CD4-positive, alpha-beta T cell (primary cell): Measurements from ENCODE around the gene CERCAM. TPM values are rescaled to one million over a fixed set of nuclear protein-coding genes. Genes with fewer than 3 reads are reported as not detected.

ENCODE experiments used
- ATAC-seq: fragments of 200-7000 bp; cut with Tn5 transposase; one replicate; pipeline ENCODE4 v1.10.0; 2022; ENCODE audit warnings: mild to moderate bottlenecking; ENCODE audit not compliant: poor library complexity
- CTCF ChIA-PET: fragments of 350-600 bp; sonication (Branson Sonifier 250); formaldehyde crosslinking; loops from one replicate; lab custom pipeline; 2021; ENCODE audit warnings: antibody characterized with exemption, inconsistent platforms; lab: Charles Lee
- POLR2A ChIA-PET: fragments of 350-600 bp; sonication (Branson Sonifier 250); formaldehyde crosslinking; loops from one replicate; lab custom pipeline; 2021; ENCODE audit warnings: antibody characterized with exemption, inconsistent platforms; lab: Charles Lee
- DNase-seq, 14 experiments: peaks; one replicate each; pipeline ENCODE4 v3.0.0-alpha.2; 2013 to 2020; ENCODE audit warnings: mixed read lengths in 2 of 14
- H3K27ac ChIP-seq, 2 donors: one replicate each; pipeline versions ENCODE4 v1.5.1 to v1.7.0; 2013; ENCODE audit warnings: low read length in 2 of 2, low read depth in 1 of 2, mild to moderate bottlenecking in 1 of 2
- H3K27me3 ChIP-seq, 2 experiments: 1 replicate in 1 of 2; 2 replicates in 1 of 2; pipeline versions ENCODE4 v1.6.1 to v1.7.0; 2013; ENCODE audit warnings: low read length in 2 of 2, control low read depth in 1 of 2, mild to moderate bottlenecking in 1 of 2, moderate library complexity in 1 of 2; ENCODE audit not compliant: insufficient read depth in 2 of 2, control insufficient read depth in 1 of 2
- H3K36me3 ChIP-seq: one replicate; pipeline ENCODE4 v1.6.1; 2013; ENCODE audit warnings: low read length, control low read depth; ENCODE audit not compliant: insufficient read depth
- H3K4me1 ChIP-seq: one replicate; pipeline ENCODE4 v1.6.1; 2013; ENCODE audit warnings: low read length, control low read depth; ENCODE audit not compliant: insufficient read depth
- H3K4me3 ChIP-seq: one replicate; pipeline ENCODE4 v1.5.1; 2013; ENCODE audit warnings: mild to moderate bottlenecking, low read length, moderate library complexity
- H3K9me3 ChIP-seq, 2 experiments: 1 replicate in 1 of 2; 2 replicates in 1 of 2; pipeline versions ENCODE4 v1.6.1 to v1.7.0; 2013; ENCODE audit warnings: low read length in 2 of 2, mild to moderate bottlenecking in 2 of 2, control low read depth in 1 of 2, moderate library complexity in 1 of 2; ENCODE audit not compliant: control insufficient read depth in 1 of 2, insufficient read depth in 1 of 2
- H3K27ac Mint-ChIP-seq: one replicate; pipeline ENCODE4 v1.8.0; 2020; ENCODE audit warnings: mixed read lengths
- H3K27me3 Mint-ChIP-seq: one replicate; pipeline ENCODE4 v1.8.0; 2021; ENCODE audit warnings: mixed read lengths
- H3K36me3 Mint-ChIP-seq: one replicate; pipeline ENCODE4 v1.8.0; 2021; ENCODE audit warnings: low read depth, mixed read lengths
- H3K4me1 Mint-ChIP-seq: one replicate; pipeline ENCODE4 v1.8.0; 2021; ENCODE audit warnings: low read depth, mixed read lengths
- H3K4me3 Mint-ChIP-seq: one replicate; pipeline ENCODE4 v1.8.0; 2020; ENCODE audit warnings: mild to moderate bottlenecking, mixed read lengths
- H3K9me3 Mint-ChIP-seq: one replicate; pipeline ENCODE4 v1.8.0; 2020; ENCODE audit warnings: mixed read lengths
- CTCF ChIP-seq: fragments of 200-600 bp; IDR thresholded peaks from one replicate; pipeline ENCODE4 v1.8.0; 2022; ENCODE audit warnings: antibody characterized with exemption, mild to moderate bottlenecking
- intact Hi-C, 2 experiments: fragments of 100-400 bp; cut with DNase I in 1 of 2; cut with micrococcal nuclease in 1 of 2; formaldehyde crosslinking; loops; one replicate each; pipeline versions ENCODE4 v1.15.1 to v1.9.0; 2023 to 2025; cut with DNase I, micrococcal nuclease
- total RNA-seq, 174 experiments: library from RNA in 2 of 174; stranded (reverse) in 2 of 174; gene quantifications; one replicate each; pipeline ENCODE4 v1.2.3 and lab custom pipeline; 2021 to 2026

Gene CERCAM
- total RNA-seq, 2 experiments from 2014 or later, result 0.30 to 0.31 TPM

- DNase-seq (no peak), ATAC-seq (no peak)
- Mint-ChIP-seq H3K27ac (no peak overlapping the region), H3K27me3 (no peaks in the 10 kb centered on the region), H3K36me3 (peaks cover 61% of the 10 kb centered on the region), H3K4me3 (no peak overlapping the region), H3K9me3 (no peaks in the 10 kb centered on the region), H3K4me1 (no peaks in the 10 kb centered on the region)
- peaks cover 79% of the 10 kb centered on the region for H3K36me3 ChIP-seq
- H3K4me1 ChIP-seq, result no peaks in the 10 kb centered on the region
- POLR2A ChIA-PET, result no interaction called here
- H3K4me3 ChIP-seq, result no peak overlapping the region
- H3K27me3 ChIP-seq, result no peaks in the 10 kb centered on the region
- no peak for TF ChIP-seq CTCF
- CTCF ChIA-PET, result no interaction called here
- H3K27ac ChIP-seq, result no peak overlapping the region
- intact Hi-C loops, result no loop called here
- H3K9me3 ChIP-seq, result no peaks in the 10 kb centered on the region
These were observed 38.4 kb upstream of the CERCAM start for GRCh38 chr9:128382261-128382660.

GRCh38 chr9:128383007-128383753, 37.5 kb upstream of the CERCAM start:
- ChIA-PET POLR2A (no interaction called here), CTCF (no interaction called here)
- TF ChIP-seq CTCF, result no peak
- no peak overlapping the region for H3K4me3 ChIP-seq
- no peaks in the 10 kb centered on the region for H3K4me1 Mint-ChIP-seq
- ATAC-seq (no peak), DNase-seq (no peak)
- intact Hi-C loops, result no loop called here
- peaks cover 65% of the 10 kb centered on the region for H3K36me3 Mint-ChIP-seq
- H3K4me3 Mint-ChIP-seq, result no peak overlapping the region
- no peaks in the 10 kb centered on the region for H3K4me1 ChIP-seq
- H3K9me3 ChIP-seq, result no peaks in the 10 kb centered on the region
- H3K27ac ChIP-seq, result no peak overlapping the region
- H3K36me3 ChIP-seq, result peaks cover 79% of the 10 kb centered on the region
- H3K27me3 ChIP-seq, result no peaks in the 10 kb centered on the region
- no peaks in the 10 kb centered on the region for H3K9me3 Mint-ChIP-seq
- no peak overlapping the region for H3K27ac Mint-ChIP-seq
- no peaks in the 10 kb centered on the region for H3K27me3 Mint-ChIP-seq

- Histone ChIP-seq H3K36me3 (peaks cover 81% of the 10 kb centered on the region), H3K27ac (no peak overlapping the region), H3K4me3 (no peak overlapping the region), H3K27me3 (no peaks in the 10 kb centered on the region), H3K4me1 (no peaks in the 10 kb centered on the region), H3K9me3 (no peaks in the 10 kb centered on the region)
- ChIA-PET CTCF (no interaction called here), POLR2A (no interaction called here)
- Mint-ChIP-seq H3K27ac (no peak overlapping the region), H3K27me3 (no peaks in the 10 kb centered on the region), H3K4me3 (no peak overlapping the region), H3K4me1 (no peaks in the 10 kb centered on the region), H3K36me3 (peaks cover 62% of the 10 kb centered on the region), H3K9me3 (no peaks in the 10 kb centered on the region)
- intact Hi-C loops, result no loop called here
- no peak for TF ChIP-seq CTCF
- no peak for ATAC-seq
- no peak for DNase-seq
These were observed 36.9 kb upstream of the CERCAM start for GRCh38 chr9:128383791-128384190.
